H9 (cell line): ENCODE results near the gene PRPF6. TPM values are rescaled to one million over a fixed set of nuclear protein-coding genes. Genes with fewer than 3 reads are reported as not detected.

Experiments used
- DNase-seq: peaks from one replicate; pipeline ENCODE4 v3.0.0-alpha.2; 2017
- H2AFZ ChIP-seq: one replicate; pipeline ENCODE4 v1.6.1; 2013; ENCODE audit warnings: mild to moderate bottlenecking, low read length, control low read depth, moderate library complexity
- H2AK5ac ChIP-seq: 2 replicates; pipeline ENCODE4 v1.6.1; 2013; ENCODE audit warnings: low read length, control low read depth, mixed read lengths; ENCODE audit not compliant: insufficient read length
- H2BK120ac ChIP-seq: one replicate; pipeline ENCODE4 v1.6.1; 2013; ENCODE audit warnings: low read depth, mild to moderate bottlenecking, low read length, control low read depth, inconsistent platforms; ENCODE audit not compliant: poor library complexity, severe bottlenecking
- H2BK12ac ChIP-seq: 2 replicates; pipeline ENCODE4 v1.6.1; 2013; ENCODE audit warnings: low read length, control low read depth, mixed read lengths, low read depth; ENCODE audit not compliant: insufficient read length
- H2BK15ac ChIP-seq: 2 replicates; pipeline ENCODE4 v1.6.1; 2013; ENCODE audit warnings: low read depth, low read length, control low read depth
- H2BK20ac ChIP-seq: one replicate; pipeline ENCODE4 v1.6.1; 2013; ENCODE audit warnings: low read depth, mild to moderate bottlenecking, low read length, control low read depth, inconsistent platforms; ENCODE audit not compliant: poor library complexity, severe bottlenecking
- H2BK5ac ChIP-seq: 2 replicates; pipeline ENCODE4 v1.6.1; 2013; ENCODE audit warnings: low read length, control low read depth, mixed read lengths; ENCODE audit not compliant: insufficient read length
- H3K14ac ChIP-seq: 2 replicates; pipeline ENCODE4 v1.6.1; 2013; ENCODE audit warnings: low read length, control low read depth; ENCODE audit not compliant: insufficient read depth
- H3K18ac ChIP-seq: 2 replicates; pipeline ENCODE4 v1.6.1; 2013; ENCODE audit warnings: low read depth, mild to moderate bottlenecking, mixed read lengths, low read length, control low read depth; ENCODE audit not compliant: insufficient read length
- H3K23ac ChIP-seq: 2 replicates; pipeline ENCODE4 v1.6.1; 2013; ENCODE audit warnings: low read length, control low read depth, mixed read lengths, low read depth; ENCODE audit not compliant: insufficient read length
- H3K23me2 ChIP-seq: 2 replicates; pipeline ENCODE4 v1.6.1; 2013; ENCODE audit warnings: low read depth, mild to moderate bottlenecking, mixed read lengths, low read length, control low read depth; ENCODE audit not compliant: insufficient read length, poor library complexity, severe bottlenecking
- H3K27ac ChIP-seq: 2 replicates; pipeline ENCODE4 v1.5.1; 2013; ENCODE audit warnings: low read length, control low read depth, mixed read lengths, low read depth; ENCODE audit not compliant: insufficient read length
- H3K27me3 ChIP-seq: 2 replicates; pipeline ENCODE4 v1.6.1; 2013; ENCODE audit warnings: low read length, control low read depth, inconsistent platforms; ENCODE audit not compliant: insufficient read depth
- H3K4ac ChIP-seq: 2 replicates; pipeline ENCODE4 v1.6.1; 2013; ENCODE audit warnings: low read depth, mild to moderate bottlenecking, control low read depth, inconsistent platforms, low read length, moderate library complexity
- H3K4me1 ChIP-seq: 2 replicates; pipeline ENCODE4 v1.6.1; 2013; ENCODE audit warnings: low read length, control low read depth, inconsistent platforms; ENCODE audit not compliant: insufficient read depth
- H3K4me2 ChIP-seq: 2 replicates; pipeline ENCODE4 v1.6.1; 2013; ENCODE audit warnings: low read length, control low read depth, mixed read lengths; ENCODE audit not compliant: insufficient read length, insufficient read depth
- H3K56ac ChIP-seq: 2 replicates; pipeline ENCODE4 v1.6.1; 2013; ENCODE audit warnings: low read depth, mild to moderate bottlenecking, mixed read lengths, low read length, control low read depth; ENCODE audit not compliant: insufficient read length
- H3K79me1 ChIP-seq: 2 replicates; pipeline ENCODE4 v1.6.1; 2013; ENCODE audit warnings: low read depth, mild to moderate bottlenecking, moderate library complexity, low read length, control low read depth, inconsistent platforms; ENCODE audit not compliant: insufficient read depth, poor library complexity, severe bottlenecking
- H3K79me2 ChIP-seq: 2 replicates; pipeline ENCODE4 v1.6.1; 2013; ENCODE audit warnings: low read length, control low read depth, inconsistent platforms; ENCODE audit not compliant: insufficient read depth
- H3K9ac ChIP-seq: 2 replicates; pipeline ENCODE4 v1.6.1; 2013; ENCODE audit warnings: low read length, control low read depth, mixed read lengths; ENCODE audit not compliant: insufficient read length; ENCODE audit errors: extremely low read depth
- H3K9me3 ChIP-seq: one replicate; pipeline ENCODE4 v1.6.1; 2013; ENCODE audit warnings: low read depth, low read length, inconsistent platforms; ENCODE audit not compliant: control insufficient read depth
- H3T11ph ChIP-seq: one replicate; pipeline ENCODE4 v1.6.1; 2013; ENCODE audit warnings: mild to moderate bottlenecking, low read length, control low read depth, inconsistent platforms
- H4K20me1 ChIP-seq: one replicate; pipeline ENCODE4 v1.6.1; 2013; ENCODE audit not compliant: control insufficient read depth, insufficient read length, insufficient read depth
- H4K5ac ChIP-seq: 2 replicates; pipeline ENCODE4 v1.6.1; 2013; ENCODE audit warnings: low read depth, mild to moderate bottlenecking, mixed read lengths, low read length, control low read depth; ENCODE audit not compliant: insufficient read length
- H4K8ac ChIP-seq: replicated peaks from 2 replicates; pipeline ENCODE4 v1.6.1; 2013; ENCODE audit warnings: low read length, control low read depth, mixed read lengths, low read depth; ENCODE audit not compliant: insufficient read length
- H4K91ac ChIP-seq: 2 replicates; pipeline ENCODE4 v1.6.1; 2013; ENCODE audit warnings: low read depth, mild to moderate bottlenecking, moderate library complexity, mixed read lengths, low read length, control low read depth; ENCODE audit not compliant: insufficient read length
- H3K27ac Mint-ChIP-seq, 3 experiments: 2 replicates in 2 of 3; 3 replicates in 1 of 3; pipeline ENCODE4 v1.8.0; 2020 to 2021; ENCODE audit warnings: mixed read lengths in 3 of 3, mild to moderate bottlenecking in 1 of 3, moderate library complexity in 1 of 3
- H3K27me3 Mint-ChIP-seq: 2 replicates; pipeline ENCODE4 v1.8.0; 2021; ENCODE audit warnings: low read depth, mild to moderate bottlenecking, moderate library complexity, mixed read lengths
- H3K36me3 Mint-ChIP-seq, 3 experiments: 2 replicates in 2 of 3; 3 replicates in 1 of 3; pipeline ENCODE4 v1.8.0; 2020 to 2021; ENCODE audit warnings: low read depth in 3 of 3, mixed read lengths in 3 of 3; ENCODE audit not compliant: insufficient read depth in 1 of 3
- H3K4me1 Mint-ChIP-seq, 2 experiments: 2 replicates each; pipeline ENCODE4 v1.8.0; 2020; ENCODE audit warnings: mixed read lengths in 2 of 2
- H3K4me3 Mint-ChIP-seq, 2 experiments: 2 replicates in 1 of 2; 3 replicates in 1 of 2; pipeline ENCODE4 v1.8.0; 2020 to 2021; ENCODE audit warnings: mild to moderate bottlenecking in 2 of 2, mixed read lengths in 2 of 2, moderate library complexity in 1 of 2
- H3K9me3 Mint-ChIP-seq, 2 experiments: 2 replicates in 1 of 2; 3 replicates in 1 of 2; pipeline ENCODE4 v1.8.0; 2020; ENCODE audit warnings: mild to moderate bottlenecking in 2 of 2, mixed read lengths in 2 of 2, moderate library complexity in 1 of 2
- WGBS: extraction: QIAGEN DNeasy Blood & Tissue Kit; methylation state at CpG from one replicate; pipeline ENCODE4 v1.1.7; 2013; ENCODE audit warnings: missing lambda C conversion rate, low lambda C conversion rate, mixed read lengths; ENCODE audit not compliant: insufficient read length; ENCODE audit errors: extremely low coverage; 5-methylcytosine and 5-hydroxymethylcytosine counted together
- total RNA-seq: library from RNA; stranded (reverse); gene quantifications from 2 replicates; pipeline ENCODE4 v1.2.1, GENCODE V29; 2021
- TF ChIP-seq, protein P1 (sequence below): fragments of 200-600 bp; sonication (generic); conservative IDR thresholded peaks from 3 replicates; pipeline ENCODE4 v1.8.0; 2021; ENCODE audit warnings: antibody characterized with exemption, mild to moderate bottlenecking

PRPF6 gene
- total RNA-seq, 1 experiment from 2014 or later: 87.9 TPM

DNA sequence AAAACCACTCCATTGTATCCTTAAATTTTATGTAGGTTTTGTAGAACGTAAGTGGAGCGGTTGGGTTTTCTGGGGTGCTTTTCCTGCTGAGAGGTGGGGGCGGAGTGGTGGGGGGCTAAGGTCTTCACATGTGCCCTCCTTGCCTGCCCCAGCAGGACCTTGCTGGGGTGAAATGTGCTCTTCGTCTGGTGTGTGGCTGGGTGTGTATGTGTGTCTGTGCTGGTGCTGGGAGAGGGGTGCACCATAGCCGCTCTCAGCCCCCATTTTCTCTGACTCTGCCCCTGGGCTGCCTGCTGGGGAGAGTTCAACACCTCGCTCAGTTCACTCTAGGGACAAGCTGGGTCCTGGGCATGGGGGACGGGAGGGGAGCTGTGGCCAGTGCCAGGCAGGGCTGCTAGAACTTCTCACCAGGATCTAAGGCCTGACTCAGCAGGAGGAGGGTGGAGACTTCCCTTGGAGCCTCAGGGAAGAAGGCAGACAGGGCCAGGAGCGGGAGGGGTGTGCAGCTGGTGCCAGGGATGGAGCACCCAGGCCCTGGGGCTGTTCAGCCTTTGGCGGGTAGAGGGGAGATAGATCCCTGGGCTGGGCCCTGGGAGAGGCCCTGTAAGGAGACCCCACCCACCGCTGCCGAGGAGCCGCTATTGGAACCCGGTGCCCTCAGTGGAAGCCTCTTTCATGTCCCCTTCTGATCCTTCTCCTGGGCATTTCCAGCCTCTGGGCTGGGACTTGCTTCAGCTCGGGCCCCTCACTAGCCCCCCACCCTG is 63.7 kb downstream of the PRPF6 start:
- Mint-ChIP-seq H3K9me3 (peaks cover 0 to 3% of the 10 kb centered on the region in 2 experiments; a peak in 2 of 5 replicates), H3K4me3 (no peak overlapping the region; a peak in 1 of 5 replicates), H3K36me3 (peaks cover 0 to 2% (median 0%) of the 10 kb centered on the region in 3 experiments; a peak in 3 of 7 replicates), H3K27ac (no peak overlapping the region), H3K4me1 (peaks cover 13 to 21% of the 10 kb centered on the region in 2 experiments), H3K27me3 (peaks cover 82% of the 10 kb centered on the region)
- DNase-seq: no peak
- H2BK20ac ChIP-seq: no peak overlapping the region
- H3K9ac ChIP-seq: no peak overlapping the region
- no peaks in the 10 kb centered on the region for H4K20me1 ChIP-seq
- H3K27me3 ChIP-seq: peaks cover 35% of the 10 kb centered on the region; the same call in 1 of the 2 replicates
- H3K56ac ChIP-seq: no peak overlapping the region
- H2BK12ac ChIP-seq: no peak overlapping the region
- H4K8ac ChIP-seq: no peak overlapping the region
- H4K5ac ChIP-seq: no peak overlapping the region
- peaks cover 3% of the 10 kb centered on the region for H3K23me2 ChIP-seq
- H4K91ac ChIP-seq: no peak overlapping the region
- H3K4me1 ChIP-seq: peaks cover 1% of the 10 kb centered on the region; the same call in 1 of the 2 replicates
- no peak overlapping the region for H2AFZ ChIP-seq
- TF ChIP-seq, protein P1, sequence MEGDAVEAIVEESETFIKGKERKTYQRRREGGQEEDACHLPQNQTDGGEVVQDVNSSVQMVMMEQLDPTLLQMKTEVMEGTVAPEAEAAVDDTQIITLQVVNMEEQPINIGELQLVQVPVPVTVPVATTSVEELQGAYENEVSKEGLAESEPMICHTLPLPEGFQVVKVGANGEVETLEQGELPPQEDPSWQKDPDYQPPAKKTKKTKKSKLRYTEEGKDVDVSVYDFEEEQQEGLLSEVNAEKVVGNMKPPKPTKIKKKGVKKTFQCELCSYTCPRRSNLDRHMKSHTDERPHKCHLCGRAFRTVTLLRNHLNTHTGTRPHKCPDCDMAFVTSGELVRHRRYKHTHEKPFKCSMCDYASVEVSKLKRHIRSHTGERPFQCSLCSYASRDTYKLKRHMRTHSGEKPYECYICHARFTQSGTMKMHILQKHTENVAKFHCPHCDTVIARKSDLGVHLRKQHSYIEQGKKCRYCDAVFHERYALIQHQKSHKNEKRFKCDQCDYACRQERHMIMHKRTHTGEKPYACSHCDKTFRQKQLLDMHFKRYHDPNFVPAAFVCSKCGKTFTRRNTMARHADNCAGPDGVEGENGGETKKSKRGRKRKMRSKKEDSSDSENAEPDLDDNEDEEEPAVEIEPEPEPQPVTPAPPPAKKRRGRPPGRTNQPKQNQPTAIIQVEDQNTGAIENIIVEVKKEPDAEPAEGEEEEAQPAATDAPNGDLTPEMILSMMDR: no peak
- H3K23ac ChIP-seq: no peak overlapping the region
- H2BK5ac ChIP-seq: no peak overlapping the region
- no peaks in the 10 kb centered on the region for H3K9me3 ChIP-seq
- WGBS: no CpG with 5 or more reads among the region's 14 CpGs
- no peak overlapping the region for H3K4me2 ChIP-seq
- no peaks in the 10 kb centered on the region for H3K79me2 ChIP-seq
- H3T11ph ChIP-seq: no peak overlapping the region
- no peak overlapping the region for H2BK120ac ChIP-seq
- no peak overlapping the region for H3K4ac ChIP-seq
- no peaks in the 10 kb centered on the region for H3K79me1 ChIP-seq
- no peak overlapping the region for H3K14ac ChIP-seq
- no peak overlapping the region for H2AK5ac ChIP-seq
- H2BK15ac ChIP-seq: no peak overlapping the region
- H3K27ac ChIP-seq: no peak overlapping the region
- no peak overlapping the region for H3K18ac ChIP-seq
